ENCODE results near the gene ADM. TPM values are rescaled to one million over a fixed set of nuclear protein-coding genes. Genes with fewer than 3 reads are reported as not detected.

The ADM gene
- 136 and 440 TPM in 2 replicates for total RNA-seq

GRCh38 chr11:10304495-10305261 lies at the start of gene ADM:
Gene ADM (plus strand): TSS chr11:10305073. CDS start chr11:10305701, 628 bp downstream.

GRCh38 chr11:10293423-10294289 lies 11.2 kb upstream of the ADM start, which contains the start of gene SBF2:
Gene SBF2 (minus strand): TSS chr11:10294219. CDS start chr11:10294069, 150 bp downstream.

Other genes starting within 250 kb of the ADM start
- 63.4 and 74.3 TPM in 2 replicates for gene SBF2, start 10.9 kb upstream of the ADM start, total RNA-seq
- 3.1 and 5.8 TPM in 2 replicates for gene AMPD3, start 150.2 kb downstream of the ADM start, total RNA-seq
- gene RNF141, start 236.1 kb downstream of the ADM start, total RNA-seq = 37.0 and 60.7 TPM in 2 replicates

All from smooth muscle cell of the pulmonary artery (primary cell).